GM12878 (cell line): ENCODE results near the gene MYO3A. TPM values are rescaled to one million over a fixed set of nuclear protein-coding genes. Genes with fewer than 3 reads are reported as not detected.

ENCODE experiments used
- ATAC-seq: fragments of 200-7000 bp; cut with Tn5 transposase; 3 replicates; pipeline ENCODE4 v1.9.1; 2020; ENCODE audit warnings: mild to moderate bottlenecking, moderate library complexity
- BruUV-seq: library from RNA; stranded (reverse); fragments of 400-500 nt; replicated peaks from 2 replicates; lab custom pipeline; 2021; lab: Mats Ljungman, UMichigan
- CTCF ChIA-PET: fragments of 300-600 bp; sonication (Branson Sonifier 250); formaldehyde crosslinking; extraction: SDS; loops from one replicate; lab custom pipeline; 2021; ENCODE audit warnings: inconsistent platforms; lab: Yijun Ruan, JAX
- POLR2A ChIA-PET: fragments of 350-600 bp; formaldehyde crosslinking; extraction: SDS; loops from one replicate; lab custom pipeline; 2021; ENCODE audit warnings: inconsistent platforms; lab: Charles Lee
- RAD21 ChIA-PET: fragments of 300-600 bp; sonication (Branson Sonifier 250); formaldehyde crosslinking; loops from one replicate; lab custom pipeline; 2023; ENCODE audit warnings: antibody characterized with exemption; ENCODE audit not compliant: unreplicated experiment; lab: Charles Lee
- SMC1A ChIA-PET: fragments of 300-600 bp; sonication (Branson Sonifier 250); formaldehyde crosslinking; loops from one replicate; lab custom pipeline; 2023; ENCODE audit not compliant: unreplicated experiment, uncharacterized antibody; lab: Charles Lee
- DNase-seq: peaks from one replicate; pipeline ENCODE4 v3.0.0-alpha.2; 2011; ENCODE audit warnings: low read depth, low spot score
- FAIRE-seq: peaks from 3 replicates; lab custom pipeline; 2011; peaks lifted over from hg19 to GRCh38; lab: Jason Lieb, UNC
- H2AFZ ChIP-seq: 2 replicates; pipeline ENCODE4 v1.6.0; 2011; ENCODE audit warnings: low read depth, low read length, control low read depth; ENCODE audit not compliant: control insufficient read depth
- H3K27ac ChIP-seq: 2 replicates; pipeline ENCODE4 v1.5.1; 2011; ENCODE audit warnings: control low read depth; ENCODE audit not compliant: control insufficient read depth, insufficient read depth
- H3K27me3 ChIP-seq, 2 experiments: replicated peaks in 1 of 2; 2 replicates each; pipeline versions ENCODE4 v1.6.0 to v1.6.1; 2011; ENCODE audit warnings: low read length in 1 of 2; ENCODE audit not compliant: control insufficient read depth in 2 of 2, insufficient read depth in 2 of 2
- H3K36me3 ChIP-seq, 2 experiments: 2 replicates each; pipeline ENCODE4 v1.5.1; 2011; ENCODE audit warnings: low read length in 1 of 2; ENCODE audit not compliant: control insufficient read depth in 2 of 2, insufficient read depth in 2 of 2
- H3K4me1 ChIP-seq: 2 replicates; pipeline ENCODE4 v1.6.1; 2011; ENCODE audit warnings: mild to moderate bottlenecking, low read length, moderate library complexity, mixed read lengths; ENCODE audit not compliant: control insufficient read depth, insufficient read depth
- H3K4me2 ChIP-seq: 2 replicates; pipeline ENCODE4 v1.6.0; 2011; ENCODE audit warnings: control low read depth; ENCODE audit not compliant: control insufficient read depth, insufficient read depth
- H3K4me3 ChIP-seq: fragments of 200-600 bp; sonication (generic); 2 replicates; pipeline ENCODE4 v1.5.1; 2016
- H3K79me2 ChIP-seq: 2 replicates; pipeline ENCODE4 v1.6.0; 2011; ENCODE audit warnings: low read length; ENCODE audit not compliant: control insufficient read depth, insufficient read depth
- H3K9ac ChIP-seq: 2 replicates; pipeline ENCODE4 v1.8.0; 2011; ENCODE audit warnings: low read length, control low read depth, mixed read lengths; ENCODE audit not compliant: control insufficient read depth, insufficient read depth
- H3K9me3 ChIP-seq: replicated peaks from 3 replicates; pipeline ENCODE4 v1.5.1; 2011; ENCODE audit warnings: mild to moderate bottlenecking, low read length; ENCODE audit not compliant: control insufficient read depth, insufficient read depth
- H4K20me1 ChIP-seq: 2 replicates; pipeline ENCODE4 v1.6.0; 2011; ENCODE audit not compliant: control insufficient read depth, insufficient read depth
- ATF3 ChIP-seq: IDR thresholded peaks from 2 replicates; pipeline ENCODE4 v1.6.1; 2011; ENCODE audit warnings: low read depth, mild to moderate bottlenecking, low read length, moderate library complexity, borderline replicate concordance; ENCODE audit errors: extremely low read depth
- HDAC2 ChIP-seq: fragments of 200-600 bp; sonication (generic); IDR thresholded peaks from 2 replicates; pipeline ENCODE4 v1.6.1; 2017
- JUNB ChIP-seq: IDR thresholded peaks from 2 replicates; pipeline ENCODE4 v1.6.1; 2016; ENCODE audit warnings: antibody characterized with exemption, mild to moderate bottlenecking
- MTA2 ChIP-seq: fragments of 450-650 bp; IDR thresholded peaks from 2 replicates; pipeline ENCODE4 v1.6.1; 2016; ENCODE audit warnings: low read depth, mild to moderate bottlenecking, moderate library complexity
- MYB ChIP-seq: fragments of 150-350 bp; IDR thresholded peaks from 2 replicates; pipeline ENCODE4 v1.6.1; 2014; ENCODE audit warnings: mild to moderate bottlenecking, low read depth, low read length, borderline replicate concordance
- NFIC ChIP-seq: IDR thresholded peaks from 2 replicates; pipeline ENCODE4 v1.6.1; 2012; ENCODE audit warnings: low read depth, mild to moderate bottlenecking, inconsistent platforms, low read length, moderate library complexity
- NR2C1 ChIP-seq: fragments of 450-650 bp; IDR thresholded peaks from 2 replicates; pipeline ENCODE4 v1.6.1; 2017; ENCODE audit warnings: antibody characterized with exemption, mild to moderate bottlenecking, moderate library complexity
- RUNX3 ChIP-seq: IDR thresholded peaks from 2 replicates; pipeline ENCODE4 v1.6.1; 2012; ENCODE audit warnings: low read length, inconsistent platforms
- SIN3A ChIP-seq: IDR thresholded peaks from 2 replicates; pipeline ENCODE4 v1.6.1; 2012; ENCODE audit warnings: low read depth, low read length, improper control_type of control experiment
- TARDBP ChIP-seq: IDR thresholded peaks from 2 replicates; pipeline ENCODE4 v1.6.1; 2016; ENCODE audit warnings: borderline replicate concordance
- TCF12 ChIP-seq: IDR thresholded peaks from 2 replicates; pipeline ENCODE4 v1.6.1; 2011; ENCODE audit warnings: low read depth, mild to moderate bottlenecking, low read length
- WGBS: methylation state at CpG from one replicate; pipeline ENCODE4 v1.1.6; 2016; ENCODE audit warnings: low lambda C conversion rate; ENCODE audit not compliant: insufficient replicate concordance, insufficient coverage; ENCODE audit errors: missing lambda C conversion rate; 5-methylcytosine and 5-hydroxymethylcytosine counted together
- in situ Hi-C: fragments of 300-500 bp; cut with MboI; formaldehyde crosslinking; loops from 9 replicates; pipeline ENCODE4 v1.14.3; 2018; ENCODE audit warnings: mixed read lengths
- intact Hi-C: fragments of 100-400 bp; cut with micrococcal nuclease; formaldehyde crosslinking; loops from one replicate; pipeline ENCODE4 v1.14.2; 2022; ENCODE audit not compliant: unreplicated experiment
- polyA plus RNA-seq, 11 experiments: library from polyadenylated mRNA; depleted of rRNA in 4 of 11; unstranded in 6 of 11; stranded (reverse) in 5 of 11; fragments of >200 nt; fragmentation: Nextera tagmentation in 4 of 11; fragmentation: Illumina TruSeq in 1 of 11; extraction: Ambion mirVana in 4 of 11; extraction: Trizol in 1 of 11; gene quantifications; 1 replicate in 1 of 11; 2 replicates in 10 of 11; pipeline versions ENCODE4 v1.2.1 to v1.2.3, GENCODE V29; 2011 to 2016; ENCODE audit warnings: inconsistent platforms in 2 of 11, missing spikeins in 2 of 11, low read depth in 1 of 11
- total RNA-seq, 4 experiments: library from RNA; depleted of rRNA in 3 of 4; stranded (reverse); fragments of >200 nt in 3 of 4; fragmentation: Illumina TruSeq in 1 of 4; extraction: Trizol in 1 of 4; gene quantifications; 2 replicates each; pipeline versions ENCODE4 v1.2.1 to v1.2.3, GENCODE V29; 2013 to 2021
- TF ChIP-seq, protein P1 (sequence below): fragments of 450-650 bp; IDR thresholded peaks from 2 replicates; pipeline ENCODE4 v1.6.1; 2017; ENCODE audit warnings: mild to moderate bottlenecking
- TF ChIP-seq, protein P2 (sequence below): fragments of 450-650 bp; IDR thresholded peaks from 2 replicates; pipeline ENCODE4 v1.6.1; 2016; ENCODE audit warnings: mild to moderate bottlenecking

Gene MYO3A
- total and polyA plus RNA-seq, 10 of the 15 experiments (the other 5 are each of a cell fraction or from before 2014, with no cell fraction given), result not detected

- no peaks in the 10 kb centered on the region for H3K36me3 ChIP-seq
- H3K4me3 ChIP-seq, result no peak overlapping the region
- no peak overlapping the region for H2AFZ ChIP-seq
- SMC1A ChIA-PET, result interaction anchor here (1.2 kb wide), 1 partner anchor 18 kb away, joined by 3 read pairs; no protein-coding TSS in a partner anchor
- 10% methylated on average over 4 of the region's 4 CpGs for WGBS
- ATAC-seq (no peak), FAIRE-seq (peak; percentile 41), DNase-seq (no peak)
- POLR2A ChIA-PET, result no interaction called here
- no peaks in the 10 kb centered on the region for H4K20me1 ChIP-seq
- in situ Hi-C loops, result no loop called here
- 0 out of 2 replicates have a peak overlapping the region, but pooled peaks have one; percentile 13 for H3K4me2 ChIP-seq
- TF ChIP-seq ATF3 (no peak), RUNX3 (peak; percentile 64), JUNB (peak; percentile 25; the same call in 1 of the 2 replicates), TCF12 (no peak), MTA2 (no peak), TARDBP (no peak), SIN3A (no peak), NFIC (peak; percentile 48), HDAC2 (no peak), MYB (no peak), NR2C1 (no peak)
- TF ChIP-seq, protein P1, sequence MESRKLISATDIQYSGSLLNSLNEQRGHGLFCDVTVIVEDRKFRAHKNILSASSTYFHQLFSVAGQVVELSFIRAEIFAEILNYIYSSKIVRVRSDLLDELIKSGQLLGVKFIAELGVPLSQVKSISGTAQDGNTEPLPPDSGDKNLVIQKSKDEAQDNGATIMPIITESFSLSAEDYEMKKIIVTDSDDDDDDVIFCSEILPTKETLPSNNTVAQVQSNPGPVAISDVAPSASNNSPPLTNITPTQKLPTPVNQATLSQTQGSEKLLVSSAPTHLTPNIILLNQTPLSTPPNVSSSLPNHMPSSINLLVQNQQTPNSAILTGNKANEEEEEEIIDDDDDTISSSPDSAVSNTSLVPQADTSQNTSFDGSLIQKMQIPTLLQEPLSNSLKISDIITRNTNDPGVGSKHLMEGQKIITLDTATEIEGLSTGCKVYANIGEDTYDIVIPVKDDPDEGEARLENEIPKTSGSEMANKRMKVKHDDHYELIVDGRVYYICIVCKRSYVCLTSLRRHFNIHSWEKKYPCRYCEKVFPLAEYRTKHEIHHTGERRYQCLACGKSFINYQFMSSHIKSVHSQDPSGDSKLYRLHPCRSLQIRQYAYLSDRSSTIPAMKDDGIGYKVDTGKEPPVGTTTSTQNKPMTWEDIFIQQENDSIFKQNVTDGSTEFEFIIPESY, result no peak
- TF ChIP-seq, protein P2, sequence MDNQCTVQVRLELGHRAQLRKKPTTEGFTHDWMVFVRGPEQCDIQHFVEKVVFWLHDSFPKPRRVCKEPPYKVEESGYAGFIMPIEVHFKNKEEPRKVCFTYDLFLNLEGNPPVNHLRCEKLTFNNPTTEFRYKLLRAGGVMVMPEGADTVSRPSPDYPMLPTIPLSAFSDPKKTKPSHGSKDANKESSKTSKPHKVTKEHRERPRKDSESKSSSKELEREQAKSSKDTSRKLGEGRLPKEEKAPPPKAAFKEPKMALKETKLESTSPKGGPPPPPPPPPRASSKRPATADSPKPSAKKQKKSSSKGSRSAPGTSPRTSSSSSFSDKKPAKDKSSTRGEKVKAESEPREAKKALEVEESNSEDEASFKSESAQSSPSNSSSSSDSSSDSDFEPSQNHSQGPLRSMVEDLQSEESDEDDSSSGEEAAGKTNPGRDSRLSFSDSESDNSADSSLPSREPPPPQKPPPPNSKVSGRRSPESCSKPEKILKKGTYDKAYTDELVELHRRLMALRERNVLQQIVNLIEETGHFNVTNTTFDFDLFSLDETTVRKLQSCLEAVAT, result no peak
- no peak overlapping the region for H3K9ac ChIP-seq
- CTCF ChIA-PET, result no interaction called here
- intact Hi-C loops, result no loop called here
- no peaks in the 10 kb centered on the region for H3K79me2 ChIP-seq
- no peaks in the 10 kb centered on the region for H3K27me3 ChIP-seq
- BruUV-seq, result no TSS peak
- H3K4me1 ChIP-seq, result no peaks in the 10 kb centered on the region
- H3K9me3 ChIP-seq, result no peaks in the 10 kb centered on the region
- no peak overlapping the region for H3K27ac ChIP-seq
- RAD21 ChIA-PET, result no interaction called here
Observed at GRCh38 chr10:25999295-25999981, 65.4 kb downstream of the MYO3A start.
